ENCODE data around the gene SORCS2.
"Not testable (repeated sequence)": the region's sequence is repeated elsewhere in the genome, so short reads cannot be mapped to it uniquely, and the experiment has no call there.

SORCS2 gene

GRCh38 chr4:7434141-7434765 lies 241.9 kb downstream of the SORCS2 start:
- no peak for DNase-seq

GRCh38 chr4:7434766-7435150 lies 242.4 kb downstream of the SORCS2 start, which contains the start of gene PSAPL1:
Gene PSAPL1 (minus strand): TSS chr4:7434930. CDS start chr4:7434879, 51 bp downstream.
- peak; percentile 18 for DNase-seq

- no peak for DNase-seq
Observed at GRCh38 chr4:7435471-7436061, 243.2 kb downstream of the SORCS2 start.

GRCh38 chr4:7436256-7436655 lies 243.9 kb downstream of the SORCS2 start:
- DNase-seq: no peak

- DNase-seq: no peak
Observed at GRCh38 chr4:7439699-7440098, 247.4 kb downstream of the SORCS2 start.

- no peak for DNase-seq
Observed at GRCh38 chr4:7441201-7441600, 248.9 kb downstream of the SORCS2 start.

GRCh38 chr4:7442574-7443162 lies 250.3 kb downstream of the SORCS2 start:
- DNase-seq: no peak

- no peak for DNase-seq
Observed at GRCh38 chr4:7444314-7444713, 252.0 kb downstream of the SORCS2 start.

- no peak for DNase-seq
Observed at GRCh38 chr4:7444731-7445130, 252.4 kb downstream of the SORCS2 start.

GRCh38 chr4:7447236-7447635 lies 254.9 kb downstream of the SORCS2 start:
- no peak for DNase-seq

- no peak for DNase-seq
Observed at GRCh38 chr4:7448036-7448435, 255.7 kb downstream of the SORCS2 start.

GRCh38 chr4:7450775-7451433 lies 258.6 kb downstream of the SORCS2 start:
- DNase-seq: no peak

- no peak for DNase-seq
Observed at GRCh38 chr4:7451434-7451789, 259.1 kb downstream of the SORCS2 start.

- no peak for DNase-seq
Observed at GRCh38 chr4:7451800-7452199, 259.5 kb downstream of the SORCS2 start.

- DNase-seq: not testable (repeated sequence)
Observed at GRCh38 chr4:7452802-7453201, 260.5 kb downstream of the SORCS2 start.

GRCh38 chr4:7457201-7458065 lies 265.1 kb downstream of the SORCS2 start:
- no peak for DNase-seq

- DNase-seq: no peak
Observed at GRCh38 chr4:7458066-7458425, 265.7 kb downstream of the SORCS2 start.

GRCh38 chr4:7458477-7458876 lies 266.1 kb downstream of the SORCS2 start:
- no peak for DNase-seq

GRCh38 chr4:7459471-7459870 lies 267.1 kb downstream of the SORCS2 start:
- DNase-seq: no peak

GRCh38 chr4:7460566-7460965 lies 268.2 kb downstream of the SORCS2 start:
- DNase-seq: no peak

- DNase-seq: no peak
Observed at GRCh38 chr4:7461230-7461629, 268.9 kb downstream of the SORCS2 start.

- no peak for DNase-seq
Observed at GRCh38 chr4:7462509-7462971, 270.2 kb downstream of the SORCS2 start.
